ENCODE data around the gene ZNF429. TPM values are rescaled to one million over a fixed set of nuclear protein-coding genes. Genes with fewer than 3 reads are reported as not detected.
"Not testable (repeated sequence)": the region's sequence is repeated elsewhere in the genome, so short reads cannot be mapped to it uniquely, and the experiment has no call there.

ZNF429 gene
- total RNA-seq = 1 to 10 TPM; 5.1 to 5.9 (median 5.4) TPM

GRCh38 chr19:21505459-21506451, at the start of gene ZNF429:
Gene ZNF429 (plus strand): TSS chr19:21505602. CDS start chr19:21505772, 170 bp downstream.
- peaks cover 19% of the 10 kb centered on the region for H3K36me3 Mint-ChIP-seq (ENCODE audit: insufficient read depth)
- H3K4me3 Mint-ChIP-seq = peak within 1 kb of the TSS; percentile 98
- H3K27me3 Mint-ChIP-seq (ENCODE audit: low read depth) = no peaks in the 10 kb centered on the region

GRCh38 chr19:21460686-21461085, 44.7 kb upstream of the ZNF429 start:
- Mint-ChIP-seq H3K9me3 (peaks cover 20% of the 10 kb centered on the region), H3K36me3 (ENCODE audit: insufficient read depth) (peaks cover 3% of the 10 kb centered on the region), H3K4me1 (ENCODE audit: low read depth) (peaks cover 4% of the 10 kb centered on the region), H3K4me3 (no peak overlapping the region), H3K27me3 (ENCODE audit: low read depth) (peaks cover 8% of the 10 kb centered on the region)
- ATAC-seq = no peak
- DNase-seq = no peak

More at GRCh38 chr19:21505459-21506451, at the start of gene ZNF429:
- ATAC-seq (peak; percentile 99 to 100), DNase-seq (peak; percentile 87)
- Mint-ChIP-seq H3K9me3 (peaks cover 4% of the 10 kb centered on the region), H3K4me1 (ENCODE audit: low read depth) (peaks cover 34% of the 10 kb centered on the region)

- DNase-seq (no peak), ATAC-seq (no peak)
- Mint-ChIP-seq H3K36me3 (ENCODE audit: insufficient read depth) (peaks cover 3% of the 10 kb centered on the region), H3K4me3 (no peak overlapping the region), H3K9me3 (peaks cover 14% of the 10 kb centered on the region), H3K27me3 (ENCODE audit: low read depth) (peaks cover 8% of the 10 kb centered on the region), H3K4me1 (ENCODE audit: low read depth) (peaks cover 4% of the 10 kb centered on the region)
These were observed 42.9 kb upstream of the ZNF429 start for GRCh38 chr19:21462540-21462939.

- DNase-seq (no peak), ATAC-seq (peak; percentile 78 to 92)
- peaks cover 3% of the 10 kb centered on the region for H3K36me3 Mint-ChIP-seq (ENCODE audit: insufficient read depth)
- peaks cover 9% of the 10 kb centered on the region for H3K9me3 Mint-ChIP-seq
- peak overlapping the region; percentile 81 for H3K4me3 Mint-ChIP-seq
- peaks cover 4% of the 10 kb centered on the region for H3K4me1 Mint-ChIP-seq (ENCODE audit: low read depth)
- H3K27me3 Mint-ChIP-seq (ENCODE audit: low read depth) = peaks cover 8% of the 10 kb centered on the region
These were observed 41.8 kb upstream of the ZNF429 start for GRCh38 chr19:21463449-21464105.

- Mint-ChIP-seq H3K36me3 (ENCODE audit: insufficient read depth) (peaks cover 3% of the 10 kb centered on the region), H3K27me3 (ENCODE audit: low read depth) (peaks cover 8% of the 10 kb centered on the region), H3K9me3 (peaks cover 3% of the 10 kb centered on the region), H3K4me3 (no peak overlapping the region), H3K4me1 (ENCODE audit: low read depth) (peaks cover 4% of the 10 kb centered on the region)
- no peak for ATAC-seq
- DNase-seq = no peak
These were observed 38.8 kb upstream of the ZNF429 start for GRCh38 chr19:21466627-21467026.

- ATAC-seq (no peak), DNase-seq (no peak)
- peaks cover 2% of the 10 kb centered on the region for H3K36me3 Mint-ChIP-seq (ENCODE audit: insufficient read depth)
- H3K4me1 Mint-ChIP-seq (ENCODE audit: low read depth) = peaks cover 2% of the 10 kb centered on the region
- no peak overlapping the region for H3K4me3 Mint-ChIP-seq
- H3K27me3 Mint-ChIP-seq (ENCODE audit: low read depth) = peaks cover 3% of the 10 kb centered on the region
- peaks cover 3% of the 10 kb centered on the region for H3K9me3 Mint-ChIP-seq
These were observed 36.6 kb upstream of the ZNF429 start for GRCh38 chr19:21468791-21469190.

GRCh38 chr19:21472507-21472906, 32.9 kb upstream of the ZNF429 start:
- no peak overlapping the region for H3K4me3 Mint-ChIP-seq
- no peaks in the 10 kb centered on the region for H3K36me3 Mint-ChIP-seq (ENCODE audit: insufficient read depth)
- H3K4me1 Mint-ChIP-seq (ENCODE audit: low read depth) = peaks cover 3% of the 10 kb centered on the region
- DNase-seq = no peak
- no peaks in the 10 kb centered on the region for H3K9me3 Mint-ChIP-seq
- H3K27me3 Mint-ChIP-seq (ENCODE audit: low read depth) = peaks cover 12% of the 10 kb centered on the region
- no peak for ATAC-seq

- Mint-ChIP-seq H3K4me1 (ENCODE audit: low read depth) (peaks cover 3% of the 10 kb centered on the region), H3K27me3 (ENCODE audit: low read depth) (peaks cover 12% of the 10 kb centered on the region), H3K36me3 (ENCODE audit: insufficient read depth) (no peaks in the 10 kb centered on the region), H3K4me3 (peak overlapping the region; percentile 66), H3K9me3 (no peaks in the 10 kb centered on the region)
- DNase-seq = peak; percentile 53
- peak; percentile 98 to 100 for ATAC-seq
These were observed 30.7 kb upstream of the ZNF429 start for GRCh38 chr19:21474671-21475181.

GRCh38 chr19:21482361-21482760, 23.0 kb upstream of the ZNF429 start:
- not testable (repeated sequence) for ATAC-seq; H3K36me3 Mint-ChIP-seq (ENCODE audit: insufficient read depth); H3K9me3 Mint-ChIP-seq; DNase-seq; H3K4me1 Mint-ChIP-seq (ENCODE audit: low read depth); H3K4me3 Mint-ChIP-seq; H3K27me3 Mint-ChIP-seq (ENCODE audit: low read depth)

GRCh38 chr19:21482863-21483276, 22.5 kb upstream of the ZNF429 start:
- ATAC-seq = peak; percentile 84 to 88
- Mint-ChIP-seq H3K4me3 (no peak overlapping the region), H3K9me3 (peaks cover 2% of the 10 kb centered on the region), H3K27me3 (ENCODE audit: low read depth) (no peaks in the 10 kb centered on the region), H3K4me1 (ENCODE audit: low read depth) (peaks cover 1% of the 10 kb centered on the region), H3K36me3 (ENCODE audit: insufficient read depth) (no peaks in the 10 kb centered on the region)
- DNase-seq = peak; percentile 62

GRCh38 chr19:21483589-21484170, 21.7 kb upstream of the ZNF429 start:
- Mint-ChIP-seq H3K27me3 (ENCODE audit: low read depth) (no peaks in the 10 kb centered on the region), H3K9me3 (peaks cover 3% of the 10 kb centered on the region), H3K4me1 (ENCODE audit: low read depth) (peaks cover 1% of the 10 kb centered on the region), H3K36me3 (ENCODE audit: insufficient read depth) (no peaks in the 10 kb centered on the region), H3K4me3 (no peak overlapping the region)
- ATAC-seq (peak; percentile 64 to 72), DNase-seq (peak; percentile 53)

- no peaks in the 10 kb centered on the region for H3K27me3 Mint-ChIP-seq (ENCODE audit: low read depth)
- H3K4me3 Mint-ChIP-seq = no peak overlapping the region
- no peaks in the 10 kb centered on the region for H3K36me3 Mint-ChIP-seq (ENCODE audit: insufficient read depth)
- no peak for ATAC-seq
- H3K4me1 Mint-ChIP-seq (ENCODE audit: low read depth) = peaks cover 1% of the 10 kb centered on the region
- no peak for DNase-seq
- peaks cover 3% of the 10 kb centered on the region for H3K9me3 Mint-ChIP-seq
These were observed 20.8 kb upstream of the ZNF429 start for GRCh38 chr19:21484631-21485030.

GRCh38 chr19:21485926-21486325, 19.5 kb upstream of the ZNF429 start:
- peaks cover 8% of the 10 kb centered on the region for H3K9me3 Mint-ChIP-seq
- no peaks in the 10 kb centered on the region for H3K36me3 Mint-ChIP-seq (ENCODE audit: insufficient read depth)

GRCh38 chr19:21487969-21488368, 17.4 kb upstream of the ZNF429 start:
- Mint-ChIP-seq H3K27me3 (ENCODE audit: low read depth) (no peaks in the 10 kb centered on the region), H3K9me3 (peaks cover 8% of the 10 kb centered on the region), H3K36me3 (ENCODE audit: insufficient read depth) (no peaks in the 10 kb centered on the region), H3K4me1 (ENCODE audit: low read depth) (no peaks in the 10 kb centered on the region), H3K4me3 (no peak overlapping the region)
- no peak for ATAC-seq
- no peak for DNase-seq

More at GRCh38 chr19:21485926-21486325, 19.5 kb upstream of the ZNF429 start:
- no peak for DNase-seq
- Mint-ChIP-seq H3K27me3 (ENCODE audit: low read depth) (no peaks in the 10 kb centered on the region), H3K4me1 (ENCODE audit: low read depth) (peaks cover 1% of the 10 kb centered on the region), H3K4me3 (no peak overlapping the region)
- no peak for ATAC-seq
